Activated T-helper 2 cell treated with anti-CD3 and anti-CD28 coated beads, Interferon-gamma antibody, Interleukin-2, Interleukin-4, amounts not matched to agents 10 μg/mL and 5 μg/mL and 100 μg/mL, durations not matched to agents 14 hours and 24 hours and 36 hours (primary cell): ENCODE measurements around the gene UVSSA. TPM values are rescaled to one million over a fixed set of nuclear protein-coding genes. Genes with fewer than 3 reads are reported as not detected.

Experiments used
- DNase-seq: peaks from one replicate; pipeline ENCODE4 v3.0.0; 2021; ENCODE audit warnings: low spot score
- H3K27ac Mint-ChIP-seq: one replicate; pipeline ENCODE4 v1.8.0; 2021; ENCODE audit warnings: mixed read lengths
- H3K27me3 Mint-ChIP-seq: one replicate; pipeline ENCODE4 v1.8.0; 2021; ENCODE audit warnings: low read depth, mixed read lengths
- H3K36me3 Mint-ChIP-seq: one replicate; pipeline ENCODE4 v1.8.0; 2021; ENCODE audit warnings: low read depth, mixed read lengths
- H3K4me1 Mint-ChIP-seq: one replicate; pipeline ENCODE4 v1.8.0; 2021; ENCODE audit warnings: low read depth, mixed read lengths
- H3K4me3 Mint-ChIP-seq: one replicate; pipeline ENCODE4 v1.8.0; 2021; ENCODE audit warnings: low read depth, mild to moderate bottlenecking, moderate library complexity, mixed read lengths
- H3K9me3 Mint-ChIP-seq: one replicate; pipeline ENCODE4 v1.8.0; 2021; ENCODE audit warnings: mixed read lengths
- intact Hi-C: fragments of 100-400 bp; cut with micrococcal nuclease; formaldehyde crosslinking; loops from one replicate; pipeline ENCODE4 v1.15.1; 2023
- total RNA-seq: library from RNA; stranded (reverse); gene quantifications from 2 replicates; pipeline ENCODE4 v1.2.3, GENCODE V29; 2022

Gene UVSSA, protein sequence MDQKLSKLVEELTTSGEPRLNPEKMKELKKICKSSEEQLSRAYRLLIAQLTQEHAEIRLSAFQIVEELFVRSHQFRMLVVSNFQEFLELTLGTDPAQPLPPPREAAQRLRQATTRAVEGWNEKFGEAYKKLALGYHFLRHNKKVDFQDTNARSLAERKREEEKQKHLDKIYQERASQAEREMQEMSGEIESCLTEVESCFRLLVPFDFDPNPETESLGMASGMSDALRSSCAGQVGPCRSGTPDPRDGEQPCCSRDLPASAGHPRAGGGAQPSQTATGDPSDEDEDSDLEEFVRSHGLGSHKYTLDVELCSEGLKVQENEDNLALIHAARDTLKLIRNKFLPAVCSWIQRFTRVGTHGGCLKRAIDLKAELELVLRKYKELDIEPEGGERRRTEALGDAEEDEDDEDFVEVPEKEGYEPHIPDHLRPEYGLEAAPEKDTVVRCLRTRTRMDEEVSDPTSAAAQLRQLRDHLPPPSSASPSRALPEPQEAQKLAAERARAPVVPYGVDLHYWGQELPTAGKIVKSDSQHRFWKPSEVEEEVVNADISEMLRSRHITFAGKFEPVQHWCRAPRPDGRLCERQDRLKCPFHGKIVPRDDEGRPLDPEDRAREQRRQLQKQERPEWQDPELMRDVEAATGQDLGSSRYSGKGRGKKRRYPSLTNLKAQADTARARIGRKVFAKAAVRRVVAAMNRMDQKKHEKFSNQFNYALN
- total RNA-seq = 23.3 and 23.5 TPM in 2 replicates

DNA sequence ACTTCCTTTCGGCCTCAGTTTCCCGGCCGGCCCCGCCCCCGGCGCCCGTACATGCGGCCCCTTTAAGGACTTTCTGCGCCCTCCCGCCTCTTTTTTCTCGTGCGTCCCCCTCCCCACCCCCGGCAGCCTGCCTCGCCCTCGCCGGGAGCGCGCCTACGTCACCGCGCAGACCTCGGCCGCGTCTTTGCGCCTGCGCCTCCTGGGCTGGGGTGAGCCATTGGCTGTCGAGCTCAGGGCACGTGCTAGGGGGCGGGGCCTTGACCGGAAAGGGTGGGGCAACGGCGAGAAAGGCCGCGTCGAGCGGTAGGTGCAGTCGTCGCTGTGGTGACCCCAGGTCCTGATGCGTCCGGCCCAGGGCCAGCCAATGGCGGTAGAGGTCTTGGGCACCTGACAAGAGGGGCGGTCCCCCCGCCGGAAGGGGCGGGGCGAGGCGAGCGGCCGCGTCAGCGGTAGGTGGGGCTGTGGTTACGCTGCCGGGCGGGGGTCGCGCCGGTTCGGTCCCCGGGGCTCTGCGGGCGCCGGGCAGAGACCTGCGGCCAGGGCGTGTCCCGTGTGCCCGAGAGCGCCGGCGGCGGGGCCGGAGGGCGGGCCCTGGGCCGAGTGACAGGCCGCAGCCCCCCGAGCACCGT lies at the start of gene UVSSA:
Gene UVSSA (plus strand): TSS at position 428 of the 629 bp plus-strand sequence. CDS start 884 bp downstream, outside the sequence.
- H3K27ac Mint-ChIP-seq = peak within 1 kb of the TSS; percentile 91
- no peaks in the 10 kb centered on the region for H3K27me3 Mint-ChIP-seq
- peak; percentile 100 for DNase-seq
- H3K36me3 Mint-ChIP-seq = peaks cover 22% of the 10 kb centered on the region
- H3K4me3 Mint-ChIP-seq = peak within 1 kb of the TSS; percentile 91
- peaks cover 33% of the 10 kb centered on the region for H3K4me1 Mint-ChIP-seq
- H3K9me3 Mint-ChIP-seq = no peaks in the 10 kb centered on the region
- intact Hi-C loops = loop anchor here (1.0 to 5.0 kb wide), 9 partner anchors 17 to 365 kb away; partner anchors contain the start of genes MAEA and SLBP

DNA sequence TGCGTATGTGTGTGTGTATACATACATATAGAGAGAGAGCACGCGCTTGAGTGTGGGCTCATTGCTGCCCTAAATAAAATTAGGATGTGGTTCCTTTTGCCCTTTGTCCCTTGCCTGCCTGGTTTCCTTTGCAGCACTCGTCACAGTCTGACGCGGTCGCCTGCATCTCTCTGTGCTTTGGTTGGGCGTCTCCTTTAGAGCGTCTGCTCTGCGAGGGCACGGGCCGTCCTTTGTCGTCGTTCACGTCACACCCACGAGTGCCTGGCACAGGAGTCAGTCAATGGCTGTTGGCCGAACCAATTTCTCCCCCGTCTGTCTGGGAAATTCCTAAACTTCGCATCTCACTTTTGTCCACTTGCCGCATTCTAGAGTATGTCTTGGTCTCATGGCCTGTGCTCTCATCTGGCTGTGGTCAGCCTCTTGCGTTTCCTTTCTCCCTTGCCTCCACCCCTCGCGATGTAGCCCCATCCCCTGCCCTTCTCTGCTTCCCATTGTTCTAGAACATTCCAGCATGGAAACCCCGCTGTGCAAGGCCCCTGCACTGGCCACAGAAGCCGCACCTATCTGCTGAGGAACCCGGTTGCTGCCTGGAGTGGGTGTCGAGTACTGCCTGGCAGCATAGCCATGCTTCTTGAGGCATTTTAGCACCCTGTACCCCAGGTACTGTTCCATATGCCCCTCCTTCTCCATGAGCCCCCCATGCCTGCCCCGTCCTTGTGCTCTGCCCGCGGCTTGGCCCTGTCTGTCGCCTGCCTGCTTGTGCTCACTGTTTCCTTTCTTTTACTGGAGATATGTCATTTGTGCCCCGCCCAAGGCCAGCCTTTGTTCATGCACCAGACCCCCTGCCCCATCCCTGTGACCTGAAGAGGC lies 49.3 kb upstream of the UVSSA start:
- Mint-ChIP-seq H3K9me3 (no peaks in the 10 kb centered on the region), H3K4me1 (peaks cover 12% of the 10 kb centered on the region), H3K27ac (peak overlapping the region; percentile 22), H3K36me3 (peaks cover 53% of the 10 kb centered on the region), H3K4me3 (no peak overlapping the region), H3K27me3 (no peaks in the 10 kb centered on the region)
- intact Hi-C loops = no loop called here
- DNase-seq = no peak

DNA sequence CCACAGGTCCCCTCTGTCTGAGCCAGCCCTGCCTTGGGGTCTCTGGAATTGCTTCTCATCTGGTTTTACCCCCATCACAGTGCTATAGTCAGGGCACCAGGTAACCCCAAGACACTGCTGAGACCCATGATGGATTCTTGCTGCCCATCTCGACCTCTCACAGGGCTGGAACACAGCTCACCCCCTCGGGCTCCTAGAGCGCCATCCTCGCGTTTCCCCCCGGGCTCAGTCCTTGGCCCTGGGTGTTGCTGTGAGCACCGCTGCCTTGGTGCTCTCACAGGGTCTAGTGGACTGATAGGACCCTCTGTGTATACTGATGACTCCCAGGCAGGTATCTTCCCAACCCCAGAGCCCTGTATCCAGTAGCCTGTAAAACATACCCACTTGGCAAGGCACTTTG lies 48.5 kb upstream of the UVSSA start:
- no peaks in the 10 kb centered on the region for H3K27me3 Mint-ChIP-seq
- no peaks in the 10 kb centered on the region for H3K9me3 Mint-ChIP-seq
- no peak for DNase-seq
- H3K4me3 Mint-ChIP-seq = no peak overlapping the region
- H3K27ac Mint-ChIP-seq = no peak overlapping the region
- H3K36me3 Mint-ChIP-seq = peaks cover 53% of the 10 kb centered on the region
- intact Hi-C loops = no loop called here
- peaks cover 12% of the 10 kb centered on the region for H3K4me1 Mint-ChIP-seq

DNA sequence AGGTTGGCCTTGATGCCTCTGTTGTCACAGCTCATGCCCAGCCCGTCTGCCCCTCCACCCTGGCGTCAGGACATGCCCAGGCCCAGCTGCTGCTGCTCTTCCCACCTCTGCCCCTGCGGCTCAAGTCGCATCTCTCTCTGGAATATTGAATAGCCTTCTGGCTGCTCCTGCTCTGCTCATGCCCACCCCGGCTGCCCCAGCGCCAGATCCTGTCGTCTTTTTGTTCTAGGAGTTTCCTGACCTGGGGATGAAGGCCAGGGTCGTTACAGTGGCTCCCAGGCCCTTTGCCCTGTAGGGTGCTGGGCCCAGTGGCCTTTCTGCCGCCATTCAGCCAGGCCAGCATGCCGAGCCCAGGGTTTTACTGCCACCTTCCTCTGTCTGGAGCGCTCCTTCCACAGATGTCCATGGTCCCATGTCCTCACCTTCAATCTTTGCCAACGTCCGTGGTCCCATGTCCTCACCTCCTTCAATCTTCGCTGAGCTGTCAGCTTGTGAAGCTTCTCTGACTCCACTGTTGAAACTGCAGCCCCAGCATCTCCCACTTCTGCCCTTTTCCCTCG lies 47.6 kb upstream of the UVSSA start:
- no peaks in the 10 kb centered on the region for H3K27me3 Mint-ChIP-seq
- peaks cover 49% of the 10 kb centered on the region for H3K36me3 Mint-ChIP-seq
- no peak overlapping the region for H3K4me3 Mint-ChIP-seq
- peaks cover 12% of the 10 kb centered on the region for H3K4me1 Mint-ChIP-seq
- DNase-seq = no peak
- intact Hi-C loops = no loop called here
- H3K27ac Mint-ChIP-seq = peak overlapping the region; percentile 31
- no peaks in the 10 kb centered on the region for H3K9me3 Mint-ChIP-seq

DNA sequence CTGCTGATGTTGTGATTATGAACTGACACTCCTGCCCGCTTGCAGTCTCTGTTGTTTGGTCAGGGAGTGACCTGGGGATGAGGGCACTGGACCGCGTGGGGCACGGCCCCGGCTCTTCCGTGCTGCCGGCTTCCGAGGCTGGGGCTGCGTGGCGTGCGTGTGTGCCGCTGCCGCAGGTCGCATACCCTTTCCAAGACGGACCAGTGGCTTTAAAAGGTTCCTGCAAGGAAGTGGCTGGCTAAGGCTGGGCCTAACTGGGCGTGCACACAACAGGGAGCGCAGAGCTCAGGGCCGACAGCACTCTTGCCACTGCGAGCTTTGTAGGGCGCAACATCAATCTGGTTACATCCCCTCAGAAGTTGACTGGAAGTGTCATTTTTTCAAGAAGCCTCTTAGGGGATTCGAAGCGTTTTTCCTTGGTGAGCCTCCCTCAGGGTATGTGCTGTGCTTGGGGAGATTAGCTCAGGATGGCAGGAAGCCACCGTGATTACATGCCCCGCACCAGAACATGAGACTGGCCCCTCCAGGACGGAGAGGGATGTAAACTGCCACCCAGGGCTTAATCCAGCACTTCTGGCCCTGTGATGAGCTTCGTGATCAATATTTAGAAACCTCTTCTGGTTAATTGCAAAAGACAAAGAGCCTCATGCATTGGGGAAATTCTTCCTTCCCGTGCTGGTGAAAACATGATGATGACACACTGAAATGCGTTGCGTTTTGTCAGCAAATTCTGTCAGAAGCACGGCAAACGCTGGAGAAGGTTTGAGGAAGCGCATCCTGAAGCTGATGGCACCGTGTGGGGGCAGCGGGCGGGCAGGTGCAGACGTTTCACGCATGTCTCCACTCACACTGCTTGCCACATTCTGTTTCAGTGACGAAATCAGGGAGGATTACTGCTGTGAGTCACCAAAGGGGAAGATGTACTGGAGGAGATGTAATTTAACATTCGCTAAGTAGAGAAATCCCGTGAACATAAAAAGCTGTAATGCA lies 46.2 kb upstream of the UVSSA start:
- Mint-ChIP-seq H3K27ac (peak overlapping the region; percentile 5), H3K4me3 (no peak overlapping the region), H3K9me3 (no peaks in the 10 kb centered on the region), H3K36me3 (peaks cover 56% of the 10 kb centered on the region), H3K27me3 (no peaks in the 10 kb centered on the region), H3K4me1 (peaks cover 16% of the 10 kb centered on the region)
- intact Hi-C loops = no loop called here
- DNase-seq = no peak

DNA sequence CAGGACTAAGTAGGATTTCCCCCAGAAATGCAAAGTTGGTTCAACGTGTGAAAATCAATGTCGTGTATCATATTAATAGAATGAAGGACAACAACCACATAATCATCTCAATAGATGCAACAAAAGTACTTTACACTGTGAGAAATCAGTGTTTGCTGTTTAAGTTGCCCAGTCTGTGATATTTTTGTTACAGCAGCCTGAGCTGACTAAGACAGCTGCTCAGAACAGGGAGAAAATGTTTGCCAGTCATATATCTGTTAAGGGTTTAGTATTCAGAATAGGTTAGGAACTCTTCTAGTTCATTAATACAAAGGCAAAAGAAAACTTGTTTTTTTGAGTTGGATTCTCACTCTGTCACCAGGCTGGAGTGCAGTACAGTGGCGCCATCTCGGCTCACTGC lies 44.8 kb upstream of the UVSSA start:
- Mint-ChIP-seq H3K4me1 (peaks cover 20% of the 10 kb centered on the region), H3K4me3 (no peak overlapping the region), H3K27me3 (no peaks in the 10 kb centered on the region), H3K9me3 (no peaks in the 10 kb centered on the region), H3K36me3 (peaks cover 58% of the 10 kb centered on the region), H3K27ac (no peak overlapping the region)
- DNase-seq = no peak
- intact Hi-C loops = no loop called here

DNA sequence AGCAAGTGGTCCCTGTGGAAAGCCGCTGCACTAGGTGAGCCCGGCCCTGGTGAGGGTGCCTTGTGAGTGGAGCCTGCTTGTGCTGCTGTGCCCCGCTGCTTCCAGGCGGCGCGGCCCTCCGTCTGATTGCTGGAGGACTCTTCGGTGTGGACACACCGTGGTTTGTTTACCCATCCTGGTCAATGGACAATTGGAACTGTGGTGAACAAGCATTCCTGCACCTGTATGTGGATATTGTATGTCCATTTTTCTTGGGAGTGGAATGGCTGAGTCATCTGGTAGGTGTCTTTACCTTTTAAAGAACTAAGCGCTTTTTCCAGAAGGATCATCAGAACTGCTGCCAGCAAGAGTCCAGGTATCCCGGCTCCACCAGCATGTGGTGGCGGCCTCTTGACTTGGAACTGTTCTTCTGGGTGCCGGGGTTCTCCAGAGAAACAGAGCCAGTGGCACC lies 41.7 kb upstream of the UVSSA start:
- DNase-seq = no peak
- Mint-ChIP-seq H3K9me3 (no peaks in the 10 kb centered on the region), H3K36me3 (peaks cover 38% of the 10 kb centered on the region), H3K4me1 (peaks cover 33% of the 10 kb centered on the region), H3K4me3 (no peak overlapping the region), H3K27ac (no peak overlapping the region), H3K27me3 (no peaks in the 10 kb centered on the region)
- intact Hi-C loops = no loop called here

DNA sequence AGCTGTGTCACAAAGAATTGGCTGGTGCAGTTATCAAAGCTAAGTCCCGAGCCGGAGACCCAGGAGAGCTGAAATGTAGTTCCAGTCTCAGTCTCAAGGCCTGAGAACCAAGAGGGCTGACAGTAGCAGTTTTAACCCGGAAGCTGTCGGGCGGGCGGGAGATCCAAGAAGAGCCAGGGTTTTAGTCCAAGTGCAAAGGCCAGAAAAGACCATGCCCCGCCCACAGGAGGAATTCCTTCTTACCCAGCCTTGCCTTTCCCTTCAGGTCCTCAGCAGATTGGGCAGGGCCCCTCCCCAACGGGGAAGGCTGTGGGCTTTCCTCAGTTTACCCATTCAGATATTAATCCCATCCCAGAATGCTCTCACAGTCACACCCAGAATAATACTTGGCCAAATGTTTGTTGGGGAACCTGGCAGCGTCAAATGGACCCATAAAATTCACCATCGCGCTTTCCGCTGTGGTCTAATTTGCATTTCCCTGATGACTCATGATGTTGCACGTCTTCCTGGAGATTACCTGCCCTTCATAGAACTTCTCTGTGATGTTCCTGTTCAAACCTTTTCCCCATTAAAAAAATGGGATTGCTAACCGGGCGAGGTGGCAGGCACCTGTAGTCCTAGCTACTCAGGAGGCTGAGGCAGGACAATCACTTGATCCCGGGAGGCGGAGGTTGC lies 41.1 kb upstream of the UVSSA start:
- Mint-ChIP-seq H3K27ac (no peak overlapping the region), H3K36me3 (peaks cover 33% of the 10 kb centered on the region), H3K27me3 (no peaks in the 10 kb centered on the region), H3K9me3 (no peaks in the 10 kb centered on the region), H3K4me1 (peaks cover 35% of the 10 kb centered on the region), H3K4me3 (no peak overlapping the region)
- intact Hi-C loops = no loop called here
- no peak for DNase-seq

DNA sequence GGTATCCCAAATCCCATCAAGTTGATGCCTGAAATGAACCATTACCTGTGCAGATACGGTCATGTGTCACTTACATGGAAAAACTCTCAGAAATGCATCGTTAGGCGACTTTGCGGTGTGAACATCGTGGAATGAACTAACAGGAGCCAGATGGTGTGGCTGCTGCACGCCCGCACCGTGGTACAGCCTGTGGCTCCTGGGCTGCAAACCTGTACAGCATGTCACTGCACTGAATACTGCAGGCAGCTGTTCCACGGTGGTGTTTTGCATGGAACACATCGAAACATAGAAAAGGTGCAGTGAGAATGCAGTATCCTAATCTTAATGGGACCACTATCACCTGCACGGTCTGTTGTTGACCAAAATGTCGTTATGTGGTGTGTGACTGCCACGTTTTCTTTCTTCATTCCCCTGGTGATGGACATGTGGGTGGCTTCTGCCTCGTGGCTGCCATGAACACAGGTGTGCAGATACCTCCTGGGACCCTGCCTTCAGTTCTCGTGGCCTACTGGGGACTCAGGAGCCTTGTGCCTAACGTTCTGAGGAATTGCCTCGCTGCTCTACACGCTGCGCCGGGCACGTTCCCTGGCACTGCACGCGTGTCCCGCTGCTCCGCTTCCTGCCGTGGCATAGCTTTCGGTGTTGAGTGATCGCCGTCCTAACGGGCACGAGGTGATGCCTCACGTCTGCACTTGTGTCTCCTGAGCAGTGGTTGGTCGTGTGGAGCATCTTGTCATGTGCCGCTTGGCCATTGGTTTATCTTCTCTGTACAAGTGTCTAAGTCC lies 38.9 kb upstream of the UVSSA start:
- Mint-ChIP-seq H3K4me1 (peaks cover 32% of the 10 kb centered on the region), H3K4me3 (no peak overlapping the region), H3K27me3 (no peaks in the 10 kb centered on the region), H3K36me3 (peaks cover 36% of the 10 kb centered on the region), H3K9me3 (no peaks in the 10 kb centered on the region), H3K27ac (no peak overlapping the region)
- intact Hi-C loops = loop anchor here (2.0 kb wide), 1 partner anchor 39 kb away; the partner anchor contains the start of gene UVSSA
- DNase-seq = no peak

DNA sequence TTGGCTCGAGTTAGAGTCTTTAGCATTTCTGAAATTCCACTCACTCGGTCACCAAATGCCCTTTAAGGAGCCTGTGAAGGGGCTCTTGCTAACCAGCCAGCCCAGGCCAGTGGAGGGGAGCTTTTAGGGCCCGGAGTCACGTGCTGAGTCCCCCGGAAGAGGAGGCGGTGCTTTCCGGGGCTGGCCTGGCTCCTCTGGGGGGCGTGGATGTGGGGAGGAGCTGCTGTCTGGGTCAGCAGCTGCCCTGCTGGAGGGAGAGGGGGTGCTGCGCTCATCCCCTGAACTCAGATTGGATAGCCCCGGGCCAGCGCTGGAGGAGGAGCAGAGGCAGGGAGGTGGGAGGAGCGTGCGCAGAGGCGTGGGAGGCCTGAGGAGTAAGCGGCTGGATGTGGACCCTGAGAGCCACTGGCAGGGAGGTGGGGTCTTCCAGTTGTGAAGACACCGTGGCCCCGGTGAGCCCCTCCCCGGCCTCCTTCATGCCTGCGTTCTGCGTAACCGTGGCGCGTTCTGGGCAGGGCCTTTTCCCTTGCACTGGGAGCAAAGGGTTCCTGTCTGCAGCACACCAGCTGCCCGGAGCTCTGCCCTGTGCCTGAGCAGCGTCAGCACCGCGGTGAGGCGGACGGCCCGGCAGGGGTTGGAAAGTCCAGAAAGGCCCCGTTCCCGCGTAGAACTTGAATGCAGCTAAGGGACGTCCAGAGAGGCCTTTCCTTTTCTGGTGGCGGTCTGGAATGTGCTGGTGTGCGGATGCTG lies 37.6 kb upstream of the UVSSA start:
- Mint-ChIP-seq H3K4me3 (peak overlapping the region; percentile 52), H3K27ac (peak overlapping the region; percentile 26), H3K9me3 (no peaks in the 10 kb centered on the region), H3K27me3 (no peaks in the 10 kb centered on the region), H3K4me1 (peaks cover 34% of the 10 kb centered on the region), H3K36me3 (peaks cover 46% of the 10 kb centered on the region)
- intact Hi-C loops = loop anchor here (1.0 to 2.0 kb wide), 2 partner anchors 37 to 42 kb away; partner anchors contain the start of gene UVSSA
- peak; percentile 36 for DNase-seq
